Trophoblast cell (in vitro differentiated cells and primary cell): Measurements from ENCODE around the gene LRRC73.
"Not testable (repeated sequence)": the region's sequence is repeated elsewhere in the genome, so short reads cannot be mapped to it uniquely, and the experiment has no call there.

Experiments
- DNase-seq, 2 donors: peaks; one replicate each; pipeline ENCODE4 v3.0.0-alpha.2; 2016
- H2AFZ ChIP-seq: 2 replicates; pipeline ENCODE4 v1.6.1; 2013; ENCODE audit warnings: low read length, moderate library complexity, mild to moderate bottlenecking; ENCODE audit not compliant: insufficient read depth, poor library complexity
- H2AK5ac ChIP-seq: 2 replicates; pipeline ENCODE4 v1.6.1; 2013; ENCODE audit warnings: mild to moderate bottlenecking, low read length
- H2BK120ac ChIP-seq: 2 replicates; pipeline ENCODE4 v1.6.1; 2013; ENCODE audit warnings: low read length, mild to moderate bottlenecking, moderate library complexity; ENCODE audit not compliant: insufficient read depth, poor library complexity
- H2BK12ac ChIP-seq: 2 replicates; pipeline ENCODE4 v1.6.1; 2013; ENCODE audit warnings: mild to moderate bottlenecking, low read length, moderate library complexity
- H2BK5ac ChIP-seq: 2 replicates; pipeline ENCODE4 v1.6.1; 2013; ENCODE audit warnings: low read length, low read depth, moderate library complexity, mild to moderate bottlenecking; ENCODE audit not compliant: poor library complexity
- H3K14ac ChIP-seq: 2 replicates; pipeline ENCODE4 v1.6.1; 2013; ENCODE audit warnings: mild to moderate bottlenecking, low read length
- H3K18ac ChIP-seq: 2 replicates; pipeline ENCODE4 v1.6.1; 2013; ENCODE audit warnings: mild to moderate bottlenecking, low read length
- H3K23ac ChIP-seq: 2 replicates; pipeline ENCODE4 v1.6.1; 2013; ENCODE audit warnings: low read length
- H3K27ac ChIP-seq: 2 replicates; pipeline ENCODE4 v1.5.1; 2013; ENCODE audit warnings: low read depth, mild to moderate bottlenecking, inconsistent platforms, low read length, moderate library complexity
- H3K27me3 ChIP-seq: 2 replicates; pipeline ENCODE4 v1.6.1; 2013; ENCODE audit warnings: inconsistent platforms, mild to moderate bottlenecking, low read length, moderate library complexity; ENCODE audit not compliant: insufficient read depth
- H3K36me3 ChIP-seq, 2 experiments: 1 replicate in 1 of 2; 2 replicates in 1 of 2; pipeline ENCODE4 v1.6.1; 2013; ENCODE audit warnings: low read length in 2 of 2, mild to moderate bottlenecking in 2 of 2, moderate library complexity in 1 of 2; ENCODE audit not compliant: insufficient read depth in 2 of 2, control insufficient read depth in 1 of 2
- H3K4ac ChIP-seq: 2 replicates; pipeline ENCODE4 v1.6.1; 2013; ENCODE audit warnings: low read depth, mild to moderate bottlenecking, low read length, moderate library complexity
- H3K4me1 ChIP-seq, 2 experiments: 1 replicate in 1 of 2; 2 replicates in 1 of 2; pipeline ENCODE4 v1.6.1; 2013; ENCODE audit warnings: low read length in 2 of 2, mild to moderate bottlenecking in 2 of 2, moderate library complexity in 1 of 2; ENCODE audit not compliant: insufficient read depth in 2 of 2, control insufficient read depth in 1 of 2
- H3K4me2 ChIP-seq: 2 replicates; pipeline ENCODE4 v1.6.1; 2013; ENCODE audit warnings: inconsistent platforms, mild to moderate bottlenecking, low read length, moderate library complexity
- H3K4me3 ChIP-seq: 2 replicates; pipeline ENCODE4 v1.5.1; 2013; ENCODE audit warnings: mild to moderate bottlenecking, low read depth, low read length, inconsistent platforms
- H3K79me1 ChIP-seq: one replicate; pipeline ENCODE4 v1.6.1; 2013; ENCODE audit warnings: low read length
- H3K79me2 ChIP-seq: 2 replicates; pipeline ENCODE4 v1.6.1; 2013; ENCODE audit warnings: low read length, mild to moderate bottlenecking; ENCODE audit not compliant: control insufficient read depth, insufficient read depth, poor library complexity
- H3K9ac ChIP-seq: 2 replicates; pipeline ENCODE4 v1.6.1; 2013; ENCODE audit warnings: mild to moderate bottlenecking, low read length
- H3K9me3 ChIP-seq: 2 replicates; pipeline ENCODE4 v1.6.1; 2013; ENCODE audit warnings: low read depth, mild to moderate bottlenecking, control low read depth, inconsistent platforms, low read length; ENCODE audit not compliant: insufficient read depth
- H4K12ac ChIP-seq: 2 replicates; pipeline ENCODE4 v1.6.1; 2013; ENCODE audit warnings: low read depth, mild to moderate bottlenecking, low read length, moderate library complexity
- H4K8ac ChIP-seq: 2 replicates; pipeline ENCODE4 v1.6.1; 2013; ENCODE audit warnings: low read depth, mild to moderate bottlenecking, low read length, moderate library complexity
- H4K91ac ChIP-seq: one replicate; pipeline ENCODE4 v1.6.1; 2013; ENCODE audit warnings: low read depth, mild to moderate bottlenecking, low read length, moderate library complexity
- WGBS: extraction: QIAGEN DNeasy Blood & Tissue Kit; methylation state at CpG from one replicate; pipeline ENCODE4 v1.1.7; 2013; ENCODE audit warnings: missing lambda C conversion rate; ENCODE audit not compliant: insufficient read length, insufficient coverage; ENCODE audit errors: extremely low coverage; 5-methylcytosine and 5-hydroxymethylcytosine counted together

The LRRC73 gene

GRCh38 chr6:43502666-43503065 lies 7.5 kb downstream of the LRRC73 start:
- WGBS = no CpG with 5 or more reads among the region's 4 CpGs
- peaks cover 60 to 74% of the 10 kb centered on the region in 2 experiments for H3K36me3 ChIP-seq
- H3K79me2 ChIP-seq = no peaks in the 10 kb centered on the region
- DNase-seq = no peak
- no peak overlapping the region for H4K91ac ChIP-seq
- no peak overlapping the region for H2BK5ac ChIP-seq
- no peak overlapping the region for H2AFZ ChIP-seq
- H3K79me1 ChIP-seq = no peaks in the 10 kb centered on the region
- no peak overlapping the region for H2BK120ac ChIP-seq
- no peak overlapping the region for H3K4me3 ChIP-seq
- H4K12ac ChIP-seq = no peak overlapping the region
- no peak overlapping the region for H3K14ac ChIP-seq
- no peak overlapping the region for H2AK5ac ChIP-seq
- H3K4me1 ChIP-seq = peaks cover under 1 to 2% of the 10 kb centered on the region in 2 experiments
- no peak overlapping the region for H3K9ac ChIP-seq
- no peak overlapping the region for H3K4ac ChIP-seq
- H3K27me3 ChIP-seq = no peaks in the 10 kb centered on the region
- H3K27ac ChIP-seq = no peak overlapping the region
- no peak overlapping the region for H3K18ac ChIP-seq
- H2BK12ac ChIP-seq = no peak overlapping the region
- no peak overlapping the region for H4K8ac ChIP-seq
- no peak overlapping the region for H3K4me2 ChIP-seq
- H3K9me3 ChIP-seq = no peaks in the 10 kb centered on the region
- no peak overlapping the region for H3K23ac ChIP-seq

DNA sequence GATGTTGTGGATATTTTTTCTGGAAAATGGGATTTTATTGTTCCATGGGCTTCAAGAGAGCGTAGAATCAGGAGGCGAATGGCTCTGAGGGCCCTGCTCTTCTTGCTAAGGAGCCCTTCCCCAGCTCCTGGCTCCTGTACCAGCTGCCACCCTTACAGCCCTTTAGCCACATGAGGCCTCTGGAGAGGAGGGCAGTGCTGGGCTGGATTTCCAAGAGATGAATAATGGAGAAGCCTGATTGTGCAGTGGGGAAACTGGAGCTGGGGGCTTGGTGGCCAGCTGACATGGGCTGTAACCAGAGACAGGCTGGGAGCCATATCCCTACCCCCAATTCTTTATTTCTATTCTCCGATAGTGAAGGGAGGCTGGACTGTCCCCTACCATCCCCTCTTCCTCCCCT lies 9.2 kb downstream of the LRRC73 start:
- DNase-seq = no peak
- H3K79me2 ChIP-seq = no peaks in the 10 kb centered on the region
- H2BK5ac ChIP-seq = no peak overlapping the region
- no peak overlapping the region for H3K27ac ChIP-seq
- no CpG with 5 or more reads among the region's 3 CpGs for WGBS
- H3K27me3 ChIP-seq = no peaks in the 10 kb centered on the region
- H3K9ac ChIP-seq = no peak overlapping the region
- H3K23ac ChIP-seq = no peak overlapping the region
- H4K8ac ChIP-seq = no peak overlapping the region
- no peak overlapping the region for H4K91ac ChIP-seq
- no peaks in the 10 kb centered on the region for H3K9me3 ChIP-seq
- H2AFZ ChIP-seq = no peak overlapping the region
- H2AK5ac ChIP-seq = no peak overlapping the region
- H3K4me2 ChIP-seq = no peak overlapping the region
- no peak overlapping the region for H2BK120ac ChIP-seq
- no peak overlapping the region for H3K18ac ChIP-seq
- peaks cover under 1% of the 10 kb centered on the region for H3K79me1 ChIP-seq
- no peak overlapping the region for H3K14ac ChIP-seq
- H3K4me1 ChIP-seq = peaks cover 15 to 19% of the 10 kb centered on the region in 2 experiments
- no peak overlapping the region for H3K4ac ChIP-seq
- H2BK12ac ChIP-seq = no peak overlapping the region
- no peak overlapping the region for H4K12ac ChIP-seq
- H3K36me3 ChIP-seq = peaks cover 58 to 75% of the 10 kb centered on the region in 2 experiments
- H3K4me3 ChIP-seq = no peak overlapping the region

DNA sequence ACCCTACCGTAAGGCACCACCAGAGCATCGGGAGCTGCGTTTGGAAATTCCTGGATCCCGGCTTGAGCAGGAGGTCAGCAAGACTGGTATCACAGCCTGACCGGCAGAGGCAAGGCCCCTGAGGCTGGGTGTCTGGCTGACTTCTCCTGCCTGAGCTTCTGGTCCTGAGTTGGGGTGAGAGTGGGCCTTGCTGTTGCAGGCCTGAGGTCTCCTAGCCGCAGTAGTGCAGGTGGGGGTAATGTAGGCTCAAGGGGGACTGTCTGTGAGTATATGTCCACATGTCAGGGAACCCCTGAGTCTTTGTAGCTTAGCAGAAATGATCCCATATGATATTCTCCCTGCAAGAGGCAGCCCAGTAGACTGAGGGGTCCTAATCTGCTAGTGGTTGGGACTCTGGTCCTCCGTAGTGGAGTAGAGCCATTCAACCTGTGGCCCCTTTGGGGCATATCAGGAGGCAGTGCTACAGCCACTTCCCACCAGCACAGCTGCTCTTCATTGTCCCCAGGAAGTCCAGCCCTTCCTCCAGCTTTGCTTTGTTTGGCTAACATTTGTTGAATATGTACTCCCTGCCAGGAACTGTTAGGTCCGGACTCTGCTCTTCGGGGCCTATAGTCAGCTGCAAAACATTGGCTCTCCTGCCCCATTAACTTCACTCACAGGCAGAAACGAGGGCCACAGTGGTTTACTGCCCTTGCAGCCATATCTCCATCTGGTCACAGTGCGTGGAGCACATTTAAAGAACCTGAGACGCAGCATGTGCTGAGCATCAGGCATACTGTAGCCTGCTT lies 10.9 kb downstream of the LRRC73 start:
- Histone ChIP-seq H3K9ac (no peak overlapping the region), H4K8ac (no peak overlapping the region), H3K4ac (no peak overlapping the region), H3K14ac (no peak overlapping the region), H3K9me3 (no peaks in the 10 kb centered on the region), H4K91ac (no peak overlapping the region), H3K79me2 (peaks cover 2% of the 10 kb centered on the region), H3K23ac (no peak overlapping the region), H4K12ac (no peak overlapping the region), H2BK120ac (no peak overlapping the region), H3K18ac (no peak overlapping the region), H2BK5ac (no peak overlapping the region), H3K79me1 (peaks cover 9% of the 10 kb centered on the region), H2AFZ (no peak overlapping the region), H3K4me1 (peaks cover 30 to 35% of the 10 kb centered on the region in 2 experiments), H2BK12ac (no peak overlapping the region), H3K27ac (no peak overlapping the region), H2AK5ac (no peak overlapping the region), H3K4me3 (no peak overlapping the region), H3K27me3 (no peaks in the 10 kb centered on the region), H3K36me3 (peaks cover 46 to 58% of the 10 kb centered on the region in 2 experiments), H3K4me2 (no peak overlapping the region)
- WGBS = no CpG with 5 or more reads among the region's 12 CpGs
- DNase-seq = no peak

DNA sequence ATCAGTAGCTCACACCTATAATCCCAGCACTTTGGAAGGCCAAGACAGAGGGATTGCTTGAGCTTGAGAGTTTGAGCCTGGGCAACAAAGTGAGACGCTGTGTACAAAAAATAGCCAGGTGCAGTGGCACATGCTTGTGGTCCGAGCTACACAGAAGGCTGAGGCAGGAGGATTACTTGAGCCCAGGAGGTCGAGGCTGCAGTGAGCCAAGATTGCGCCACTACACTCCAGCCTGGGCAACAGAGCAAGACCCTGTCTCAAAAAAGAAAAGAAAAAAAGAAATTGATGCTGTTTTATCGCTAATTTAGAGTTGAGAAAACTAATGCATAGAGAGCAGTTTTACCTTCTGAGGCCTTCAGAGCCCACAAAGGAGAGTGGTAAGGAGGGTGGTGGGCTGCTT lies 11.9 kb downstream of the LRRC73 start:
- not testable (repeated sequence) for H4K12ac ChIP-seq, DNase-seq, H4K91ac ChIP-seq, H2BK12ac ChIP-seq, H3K18ac ChIP-seq, H4K8ac ChIP-seq, H3K27me3 ChIP-seq, H3K23ac ChIP-seq, H3K9me3 ChIP-seq, H3K14ac ChIP-seq, H3K9ac ChIP-seq, H2BK5ac ChIP-seq, H2BK120ac ChIP-seq, H2AFZ ChIP-seq, H3K79me1 ChIP-seq, H2AK5ac ChIP-seq, H3K4ac ChIP-seq, H3K27ac ChIP-seq, H3K4me3 ChIP-seq, H3K79me2 ChIP-seq, H3K4me2 ChIP-seq
- WGBS = no CpG with 5 or more reads among the region's 5 CpGs
- peaks cover 41 to 51% of the 10 kb centered on the region in 2 experiments for H3K36me3 ChIP-seq
- H3K4me1 ChIP-seq = peaks cover 33 to 44% of the 10 kb centered on the region in 2 experiments
